KMS-11 (cell line): Measurements from ENCODE around the gene EVI2A.
"Not testable (repeated sequence)": the region's sequence is repeated elsewhere in the genome, so short reads cannot be mapped to it uniquely, and the experiment has no call there.

Experiments
- H2AFZ ChIP-seq: fragments of 200-600 bp; sonication (generic); 2 replicates; pipeline ENCODE4 v1.6.1; 2016; ENCODE audit warnings: antibody characterized with exemption, mixed run types, low read depth
- H3K27ac ChIP-seq: fragments of 200-600 bp; sonication (generic); 2 replicates; pipeline ENCODE4 v1.6.1; 2016; ENCODE audit warnings: mild to moderate bottlenecking, mixed run types
- H3K27me3 ChIP-seq: fragments of 200-600 bp; sonication (generic); 2 replicates; pipeline ENCODE4 v1.6.1; 2017; ENCODE audit warnings: mild to moderate bottlenecking, low read depth, mixed run types, moderate library complexity; ENCODE audit not compliant: insufficient read depth
- H3K36me3 ChIP-seq: fragments of 200-600 bp; sonication (generic); 2 replicates; pipeline ENCODE4 v1.6.1; 2017; ENCODE audit warnings: mild to moderate bottlenecking, mixed run types; ENCODE audit not compliant: insufficient read depth
- H3K4me1 ChIP-seq: fragments of 200-600 bp; sonication (generic); 2 replicates; pipeline ENCODE4 v1.6.1; 2016; ENCODE audit warnings: mild to moderate bottlenecking, low read depth, mixed run types; ENCODE audit not compliant: poor library complexity, severe bottlenecking
- H3K4me2 ChIP-seq: fragments of 200-600 bp; sonication (generic); 2 replicates; pipeline ENCODE4 v1.7.0; 2016; ENCODE audit warnings: mild to moderate bottlenecking, mixed run types
- H3K4me3 ChIP-seq: fragments of 200-600 bp; sonication (generic); IDR thresholded peaks from 2 replicates; pipeline ENCODE4 v1.6.1; 2017; ENCODE audit warnings: low read depth, low read length, mixed read lengths; ENCODE audit not compliant: insufficient read depth
- H3K79me2 ChIP-seq: fragments of 200-600 bp; sonication (generic); 2 replicates; pipeline ENCODE4 v1.6.1; 2016; ENCODE audit warnings: low read depth, mixed run types; ENCODE audit not compliant: insufficient read depth
- H3K9ac ChIP-seq: fragments of 200-600 bp; sonication (generic); 2 replicates; pipeline ENCODE4 v1.6.1; 2016; ENCODE audit warnings: mild to moderate bottlenecking, mixed run types
- H4K20me1 ChIP-seq: fragments of 200-600 bp; sonication (generic); 2 replicates; pipeline ENCODE4 v1.6.1; 2016; ENCODE audit warnings: mild to moderate bottlenecking, mixed run types; ENCODE audit not compliant: insufficient read depth
- CTCF ChIP-seq: fragments of 200-600 bp; sonication (generic); conservative IDR thresholded peaks from 2 replicates; pipeline ENCODE4 v1.6.1; 2017; ENCODE audit warnings: low read depth, mild to moderate bottlenecking, antibody characterized with exemption, low read length, moderate library complexity, mixed read lengths

The EVI2A gene

GRCh38 chr17:31318851-31319661 is 2.4 kb downstream of the EVI2A start:
- H3K4me1 ChIP-seq: peaks cover 9% of the 10 kb centered on the region
- H3K27ac ChIP-seq: peak overlapping the region; percentile 12
- no peaks in the 10 kb centered on the region for H3K79me2 ChIP-seq
- H3K36me3 ChIP-seq: no peaks in the 10 kb centered on the region
- no peaks in the 10 kb centered on the region for H3K27me3 ChIP-seq
- H3K9ac ChIP-seq: no peak overlapping the region; the same call in 1 of the 2 replicates
- H2AFZ ChIP-seq: no peak overlapping the region
- no peak overlapping the region for H3K4me2 ChIP-seq
- no peak overlapping the region for H3K4me3 ChIP-seq
- no peaks in the 10 kb centered on the region for H4K20me1 ChIP-seq
- no peak for TF ChIP-seq CTCF

- H4K20me1 ChIP-seq: no peaks in the 10 kb centered on the region
- no peak overlapping the region; the same call in 1 of the 2 replicates for H3K4me2 ChIP-seq
Observed at GRCh38 chr17:31318298-31318801, 3.1 kb downstream of the EVI2A start.

GRCh38 chr17:31314782-31315100 is 6.7 kb downstream of the EVI2A start:
- H3K79me2 ChIP-seq: no peaks in the 10 kb centered on the region
- peaks cover 5% of the 10 kb centered on the region for H3K4me1 ChIP-seq
- no peak overlapping the region for H3K9ac ChIP-seq
- no peaks in the 10 kb centered on the region for H3K27me3 ChIP-seq
- no peaks in the 10 kb centered on the region for H4K20me1 ChIP-seq
- no peak for TF ChIP-seq CTCF
- H2AFZ ChIP-seq: no peak overlapping the region
- no peak overlapping the region for H3K27ac ChIP-seq
- H3K4me2 ChIP-seq: no peak overlapping the region
- H3K4me3 ChIP-seq: no peak overlapping the region
- no peaks in the 10 kb centered on the region for H3K36me3 ChIP-seq

More at GRCh38 chr17:31318298-31318801, 3.1 kb downstream of the EVI2A start:
- H3K36me3 ChIP-seq: no peaks in the 10 kb centered on the region
- H3K9ac ChIP-seq: no peak overlapping the region; the same call in 1 of the 2 replicates
- no peak overlapping the region for H3K4me3 ChIP-seq
- no peaks in the 10 kb centered on the region for H3K27me3 ChIP-seq
- H2AFZ ChIP-seq: no peak overlapping the region
- peak overlapping the region; percentile 12 for H3K27ac ChIP-seq
- no peaks in the 10 kb centered on the region for H3K79me2 ChIP-seq
- H3K4me1 ChIP-seq: peaks cover 5% of the 10 kb centered on the region
- no peak for TF ChIP-seq CTCF

- H3K79me2 ChIP-seq: no peaks in the 10 kb centered on the region
- no peak within 1 kb of the TSS for H3K4me3 ChIP-seq
- H3K27ac ChIP-seq: no peak within 1 kb of the TSS
- no peak within 1 kb of the TSS for H3K4me2 ChIP-seq
- no peak within 1 kb of the TSS for H2AFZ ChIP-seq
- peaks cover 5% of the 10 kb centered on the region for H3K4me1 ChIP-seq
- TF ChIP-seq CTCF: no peak
- no peaks in the 10 kb centered on the region for H3K27me3 ChIP-seq
- no peak within 1 kb of the TSS for H3K9ac ChIP-seq
- no peaks in the 10 kb centered on the region for H4K20me1 ChIP-seq
- H3K36me3 ChIP-seq: no peaks in the 10 kb centered on the region
Observed at GRCh38 chr17:31313982-31314781, 7.2 kb downstream of the EVI2A start, which contains the start of gene EVI2B. TSS of gene EVI2B (minus strand) at chr17:31314054. CDS start at chr17:31305609, 8,445 bp downstream.

- H3K4me1 ChIP-seq, H3K4me2 ChIP-seq, H3K79me2 ChIP-seq: not testable (repeated sequence)
Observed at GRCh38 chr17:31312223-31312622, 9.2 kb downstream of the EVI2A start.

More at GRCh38 chr17:31312223-31312622, 9.2 kb downstream of the EVI2A start:
- H3K27me3 ChIP-seq, H3K4me3 ChIP-seq, H2AFZ ChIP-seq, H3K36me3 ChIP-seq, H3K9ac ChIP-seq, H3K27ac ChIP-seq, H4K20me1 ChIP-seq: not testable (repeated sequence)
